VCaP (cell line): Measurements from ENCODE around the gene RERG.

ENCODE experiments used
- H3K27ac ChIP-seq: fragments of 450-650 bp; 2 replicates; pipeline ENCODE4 v1.5.1; 2017
- TF ChIP-seq, protein P1 (sequence below): fragments of 450-650 bp; conservative IDR thresholded peaks from 2 replicates; pipeline ENCODE4 v1.5.1; 2017; ENCODE audit warnings: mild to moderate bottlenecking, moderate library complexity

Gene RERG

GRCh38 chr12:15216036-15216889, 5.0 kb downstream of the RERG start:
- TF ChIP-seq, protein P1, sequence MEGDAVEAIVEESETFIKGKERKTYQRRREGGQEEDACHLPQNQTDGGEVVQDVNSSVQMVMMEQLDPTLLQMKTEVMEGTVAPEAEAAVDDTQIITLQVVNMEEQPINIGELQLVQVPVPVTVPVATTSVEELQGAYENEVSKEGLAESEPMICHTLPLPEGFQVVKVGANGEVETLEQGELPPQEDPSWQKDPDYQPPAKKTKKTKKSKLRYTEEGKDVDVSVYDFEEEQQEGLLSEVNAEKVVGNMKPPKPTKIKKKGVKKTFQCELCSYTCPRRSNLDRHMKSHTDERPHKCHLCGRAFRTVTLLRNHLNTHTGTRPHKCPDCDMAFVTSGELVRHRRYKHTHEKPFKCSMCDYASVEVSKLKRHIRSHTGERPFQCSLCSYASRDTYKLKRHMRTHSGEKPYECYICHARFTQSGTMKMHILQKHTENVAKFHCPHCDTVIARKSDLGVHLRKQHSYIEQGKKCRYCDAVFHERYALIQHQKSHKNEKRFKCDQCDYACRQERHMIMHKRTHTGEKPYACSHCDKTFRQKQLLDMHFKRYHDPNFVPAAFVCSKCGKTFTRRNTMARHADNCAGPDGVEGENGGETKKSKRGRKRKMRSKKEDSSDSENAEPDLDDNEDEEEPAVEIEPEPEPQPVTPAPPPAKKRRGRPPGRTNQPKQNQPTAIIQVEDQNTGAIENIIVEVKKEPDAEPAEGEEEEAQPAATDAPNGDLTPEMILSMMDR = no peak
- peak overlapping the region; percentile 59 for H3K27ac ChIP-seq

GRCh38 chr12:15214851-15215601, 6.2 kb downstream of the RERG start:
- TF ChIP-seq, protein P1 = no peak
- peak overlapping the region; percentile 59 for H3K27ac ChIP-seq

- TF ChIP-seq, protein P1 = no peak
- peak overlapping the region; percentile 59 for H3K27ac ChIP-seq
These were observed 8.3 kb downstream of the RERG start for GRCh38 chr12:15212930-15213329.

DNA sequence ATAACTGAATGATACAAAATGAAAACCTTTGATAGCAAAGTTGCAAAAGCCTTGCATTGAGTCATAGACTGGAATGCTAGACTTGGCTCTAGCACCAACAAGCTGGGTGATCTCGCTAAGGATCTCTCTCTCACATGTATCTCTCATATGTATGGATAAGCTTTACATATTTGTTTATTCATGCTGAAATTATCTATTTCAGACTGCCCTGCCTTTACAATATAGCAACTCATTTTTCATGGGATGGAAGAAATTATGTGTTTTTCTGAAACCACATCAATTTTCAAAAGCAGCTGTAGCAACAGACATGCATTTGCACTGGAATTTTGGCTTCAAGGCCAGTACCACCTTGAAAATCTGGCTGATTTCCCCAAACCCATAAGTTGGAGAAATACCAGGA, 11.4 kb downstream of the RERG start:
- TF ChIP-seq, protein P1 = no peak
- no peak overlapping the region for H3K27ac ChIP-seq

DNA sequence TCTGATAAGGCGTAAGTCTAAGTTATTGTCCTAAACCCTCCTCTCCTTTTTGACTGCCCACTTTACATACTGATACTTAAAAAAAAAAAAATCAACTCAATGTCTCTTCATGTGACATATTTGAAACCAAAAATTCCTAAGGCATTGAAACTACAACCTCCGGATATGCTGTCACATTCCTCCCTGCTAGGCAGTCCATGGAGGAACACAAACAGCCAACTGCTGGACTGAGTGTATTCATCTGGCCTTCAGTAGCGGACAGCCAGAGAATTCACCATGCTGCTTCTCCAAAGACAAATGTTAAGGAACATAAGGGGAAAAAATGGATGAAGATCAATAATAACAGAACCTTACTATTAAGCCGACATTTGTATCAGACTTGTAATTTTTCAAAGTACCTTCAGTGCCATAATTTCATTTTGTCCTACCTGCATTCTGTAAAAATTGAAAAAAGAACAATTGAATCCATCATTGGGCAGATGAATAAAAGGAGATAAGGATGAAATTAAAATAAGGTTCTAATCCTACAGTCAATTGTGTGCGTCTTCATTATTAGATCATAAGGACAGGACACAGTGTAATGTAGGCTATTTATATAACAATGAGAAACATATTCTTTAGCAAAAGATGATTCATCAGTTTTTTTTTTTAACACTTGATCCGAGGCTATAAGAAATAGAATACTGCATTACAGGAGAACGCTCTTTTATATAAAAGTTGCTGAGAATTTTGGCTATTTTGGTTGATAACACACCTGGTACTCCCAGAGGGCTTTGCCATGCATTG, 12.2 kb downstream of the RERG start:
- H3K27ac ChIP-seq = no peak overlapping the region
- TF ChIP-seq, protein P1 = no peak

GRCh38 chr12:15208140-15208539, 13.1 kb downstream of the RERG start:
- TF ChIP-seq, protein P1 = 0 out of 2 replicates have a peak, but pooled peaks have one; percentile 8
- H3K27ac ChIP-seq = no peak overlapping the region
